LNCAP (cell line): ENCODE data around the gene SH3BGRL3.

Experiments used
- TF ChIP-seq, protein P1 (sequence below): fragments of 450-650 bp; IDR thresholded peaks from 2 replicates; pipeline ENCODE4 v1.5.1; 2017; ENCODE audit warnings: mild to moderate bottlenecking

The SH3BGRL3 gene

GRCh38 chr1:26306290-26307229 lies 26.7 kb downstream of the SH3BGRL3 start, which contains the start of gene UBXN11:
Gene UBXN11, minus strand, starts transcription at chr1:26306636. Its CDS starts 3,753 bp downstream, at chr1:26302883.
- TF ChIP-seq, protein P1, sequence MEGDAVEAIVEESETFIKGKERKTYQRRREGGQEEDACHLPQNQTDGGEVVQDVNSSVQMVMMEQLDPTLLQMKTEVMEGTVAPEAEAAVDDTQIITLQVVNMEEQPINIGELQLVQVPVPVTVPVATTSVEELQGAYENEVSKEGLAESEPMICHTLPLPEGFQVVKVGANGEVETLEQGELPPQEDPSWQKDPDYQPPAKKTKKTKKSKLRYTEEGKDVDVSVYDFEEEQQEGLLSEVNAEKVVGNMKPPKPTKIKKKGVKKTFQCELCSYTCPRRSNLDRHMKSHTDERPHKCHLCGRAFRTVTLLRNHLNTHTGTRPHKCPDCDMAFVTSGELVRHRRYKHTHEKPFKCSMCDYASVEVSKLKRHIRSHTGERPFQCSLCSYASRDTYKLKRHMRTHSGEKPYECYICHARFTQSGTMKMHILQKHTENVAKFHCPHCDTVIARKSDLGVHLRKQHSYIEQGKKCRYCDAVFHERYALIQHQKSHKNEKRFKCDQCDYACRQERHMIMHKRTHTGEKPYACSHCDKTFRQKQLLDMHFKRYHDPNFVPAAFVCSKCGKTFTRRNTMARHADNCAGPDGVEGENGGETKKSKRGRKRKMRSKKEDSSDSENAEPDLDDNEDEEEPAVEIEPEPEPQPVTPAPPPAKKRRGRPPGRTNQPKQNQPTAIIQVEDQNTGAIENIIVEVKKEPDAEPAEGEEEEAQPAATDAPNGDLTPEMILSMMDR, result no peak

- TF ChIP-seq, protein P1, result no peak
These were observed 27.5 kb downstream of the SH3BGRL3 start for GRCh38 chr1:26307363-26307781.

DNA sequence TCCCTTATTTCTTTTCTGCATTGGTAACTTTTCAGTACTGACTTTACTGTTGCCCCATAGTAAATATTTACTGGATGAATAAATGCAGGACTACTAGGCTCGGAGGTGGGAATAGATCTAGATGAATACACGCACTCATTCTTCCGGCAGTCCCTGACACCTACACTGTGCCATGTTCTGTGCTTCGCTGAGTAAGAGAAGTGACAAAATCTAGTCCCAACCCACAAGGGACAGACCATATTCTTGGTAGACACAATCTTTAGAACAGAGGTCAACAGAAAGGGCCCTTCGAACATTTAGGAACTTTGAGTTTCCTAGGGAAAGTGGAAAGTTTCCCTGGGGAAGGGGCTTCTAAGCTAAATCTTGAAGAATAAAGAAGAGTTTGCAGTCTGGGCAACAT lies 34.6 kb downstream of the SH3BGRL3 start:
- TF ChIP-seq, protein P1, result no peak

DNA sequence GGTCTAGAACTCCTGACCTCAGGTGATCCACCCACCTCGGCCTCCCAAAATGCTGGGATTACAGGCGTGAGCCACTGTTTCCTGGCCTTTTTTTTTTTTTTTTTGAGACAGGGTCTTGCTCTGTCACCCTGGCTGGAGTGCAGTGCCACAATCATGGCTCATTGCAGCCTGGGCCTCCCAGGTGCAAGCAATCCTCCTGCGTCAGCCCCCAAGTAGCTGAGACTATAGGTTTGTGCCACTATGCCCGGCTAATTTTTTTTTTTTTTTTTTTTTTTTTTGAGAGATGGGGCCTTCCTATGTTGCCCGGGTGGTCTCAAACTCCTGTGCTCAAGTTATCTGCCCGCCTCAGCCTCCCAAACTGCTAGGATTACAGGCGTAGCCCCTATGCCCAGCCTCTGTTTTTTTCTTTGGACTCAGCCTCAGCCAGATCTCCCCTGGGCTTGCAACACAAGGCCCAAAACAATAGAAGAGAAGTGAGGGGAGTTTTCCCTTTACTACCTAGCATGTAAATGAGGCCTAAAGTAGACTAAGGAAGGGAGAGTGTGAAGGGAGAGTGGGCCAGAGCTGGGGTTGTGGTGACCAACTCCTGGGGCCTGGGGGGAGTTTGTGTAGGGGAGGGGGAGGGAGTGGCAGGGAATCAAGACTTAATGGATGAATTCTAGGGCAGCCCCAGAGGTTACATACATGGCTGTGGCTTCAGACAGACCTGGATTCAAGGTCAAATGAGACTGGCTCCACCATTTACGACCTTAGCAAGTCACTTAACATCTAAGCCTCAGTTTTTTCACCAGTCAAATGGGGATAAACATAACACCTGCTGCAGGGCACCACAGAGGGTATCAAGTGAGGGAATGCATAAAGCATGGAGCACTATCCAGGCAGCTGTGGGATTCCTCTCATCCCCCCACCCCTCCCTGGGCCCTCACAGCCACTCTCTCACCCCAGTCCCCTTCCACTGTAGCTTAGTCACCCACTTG lies 36.3 kb downstream of the SH3BGRL3 start:
- TF ChIP-seq, protein P1, result no peak

GRCh38 chr1:26317146-26317545 lies 37.3 kb downstream of the SH3BGRL3 start:
- TF ChIP-seq, protein P1, result no peak

DNA sequence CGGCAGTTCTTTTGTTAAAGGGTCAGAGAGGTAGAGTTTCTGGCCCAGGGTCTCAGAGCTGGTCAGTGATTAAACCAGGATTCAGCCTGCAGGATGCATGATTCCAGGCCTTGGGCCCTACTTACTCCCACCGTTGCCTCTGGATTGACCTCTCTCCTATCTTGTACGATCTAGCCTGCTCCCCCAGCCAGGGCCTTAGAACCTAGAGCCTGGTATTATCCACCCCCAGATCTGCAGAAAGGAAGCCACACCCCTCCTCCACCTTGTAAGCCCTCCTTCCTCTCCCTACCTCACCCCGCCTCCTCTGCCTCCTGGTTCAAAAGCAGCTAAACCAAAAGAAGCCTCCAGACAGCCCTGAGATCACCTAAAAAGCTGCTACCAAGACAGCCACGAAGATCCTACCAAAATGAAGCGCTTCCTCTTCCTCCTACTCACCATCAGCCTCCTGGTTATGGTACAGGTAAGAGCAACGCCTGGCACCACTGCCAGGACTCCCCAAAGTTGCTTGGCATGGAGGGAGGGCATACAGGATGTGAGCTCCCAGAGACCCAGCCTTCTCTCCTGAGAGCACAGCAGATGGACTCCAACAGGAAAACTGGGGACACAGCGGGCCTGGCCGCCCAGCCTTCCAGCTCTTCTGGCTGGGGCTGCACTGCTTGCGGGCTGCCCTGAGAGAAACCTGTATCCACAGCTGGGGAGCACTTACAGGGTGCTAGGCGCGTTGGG lies 37.9 kb downstream of the SH3BGRL3 start, which contains the start of gene CD52:
Gene CD52, plus strand, starts transcription at position 347 of the 726 bp plus-strand sequence. Its CDS starts 60 bp downstream, at position 407.
- TF ChIP-seq, protein P1, result no peak
